Stimulated activated CD8-positive, alpha-beta memory T cell treated with anti-CD3 and anti-CD28 coated beads, Interleukin-4, amount 100 ng/mL, for 24 hours (primary cell): ENCODE measurements around the gene CCZ1.
"Not testable (repeated sequence)": the region's sequence is repeated elsewhere in the genome, so short reads cannot be mapped to it uniquely, and the experiment has no call there.

ENCODE experiments used
- DNase-seq: peaks from one replicate; pipeline ENCODE4 v3.0.0-alpha.2; 2020; ENCODE audit warnings: low read depth

CCZ1 gene

DNA sequence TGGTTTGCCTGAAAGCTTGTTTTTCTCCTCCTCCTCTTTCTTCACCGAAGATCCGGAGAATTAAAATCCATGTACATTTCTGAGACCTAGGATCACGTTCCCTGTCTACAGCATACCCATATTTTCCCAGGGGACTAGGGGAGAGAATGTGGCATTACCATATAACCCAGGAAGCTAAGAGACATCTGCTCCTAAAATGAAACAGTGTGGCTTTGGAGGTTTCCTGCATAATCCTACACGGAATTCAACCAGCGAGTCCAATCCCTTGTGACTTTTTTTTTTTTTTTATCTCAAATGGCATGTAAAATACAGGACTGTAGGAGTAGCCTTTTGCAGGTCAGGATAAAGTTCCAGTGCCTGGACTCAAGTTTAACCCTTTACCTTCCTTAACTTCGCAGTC lies 10.3 kb downstream of the CCZ1 start:
- not testable (repeated sequence) for DNase-seq

DNA sequence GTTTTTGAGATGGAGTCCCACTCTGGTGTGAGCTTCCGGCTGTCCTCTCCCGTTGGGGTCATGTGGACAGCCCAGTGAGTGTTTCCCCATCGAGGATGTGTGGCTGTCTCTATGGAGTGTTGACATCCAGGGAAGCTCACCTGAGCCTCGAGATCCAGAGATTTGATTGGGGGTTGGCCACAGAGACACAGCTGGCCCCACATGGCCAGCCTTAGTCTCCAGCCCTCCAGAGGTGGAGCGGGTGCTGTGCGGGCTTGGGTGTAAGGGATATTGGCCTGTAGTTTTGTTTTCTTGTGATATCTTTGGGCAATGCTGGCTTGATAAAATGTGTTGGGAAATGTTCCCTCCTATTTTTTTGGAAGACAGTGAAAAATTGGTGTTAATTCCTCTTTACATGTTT lies 18.0 kb downstream of the CCZ1 start:
- DNase-seq, result not testable (repeated sequence)

DNA sequence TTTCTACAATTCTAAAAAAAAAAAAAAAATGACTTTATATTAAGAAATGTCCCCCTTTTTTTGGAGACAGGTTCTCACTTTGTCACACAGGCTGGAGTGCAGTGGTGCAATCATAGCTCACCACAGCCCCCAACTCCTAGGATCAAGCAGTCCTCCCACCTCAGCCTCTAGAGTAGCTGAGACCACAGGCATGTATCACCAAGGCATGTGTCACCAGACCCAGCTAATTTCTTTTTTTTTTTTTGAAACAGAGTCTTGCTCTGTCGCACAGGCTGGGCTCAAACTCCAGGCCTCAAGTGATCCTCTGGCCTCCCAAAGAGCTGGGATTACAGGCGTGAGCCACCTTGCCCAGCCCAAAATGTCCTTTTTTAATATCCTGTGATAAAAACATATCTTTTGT lies 25.6 kb downstream of the CCZ1 start:
- not testable (repeated sequence) for DNase-seq

DNA sequence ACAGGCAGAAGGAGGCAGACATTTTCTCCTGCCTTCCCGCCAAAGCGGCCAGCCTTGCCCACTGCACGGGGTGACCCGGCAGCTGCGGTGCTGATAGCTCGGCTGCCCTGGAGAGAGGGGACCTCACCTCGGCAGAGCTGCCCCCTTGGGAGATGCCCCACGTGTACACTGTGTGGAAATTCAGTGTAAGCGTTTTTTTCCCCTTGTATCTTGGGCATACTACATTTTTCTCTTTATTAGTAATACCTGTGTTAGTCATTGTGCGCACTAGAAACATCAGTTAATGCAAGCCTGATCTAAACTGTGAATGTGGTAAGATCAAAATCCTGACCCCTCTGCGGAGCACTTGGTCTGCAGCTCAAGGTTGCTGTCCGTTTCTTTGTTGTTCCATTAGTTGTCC lies 26.1 kb downstream of the CCZ1 start:
- not testable (repeated sequence) for DNase-seq

DNA sequence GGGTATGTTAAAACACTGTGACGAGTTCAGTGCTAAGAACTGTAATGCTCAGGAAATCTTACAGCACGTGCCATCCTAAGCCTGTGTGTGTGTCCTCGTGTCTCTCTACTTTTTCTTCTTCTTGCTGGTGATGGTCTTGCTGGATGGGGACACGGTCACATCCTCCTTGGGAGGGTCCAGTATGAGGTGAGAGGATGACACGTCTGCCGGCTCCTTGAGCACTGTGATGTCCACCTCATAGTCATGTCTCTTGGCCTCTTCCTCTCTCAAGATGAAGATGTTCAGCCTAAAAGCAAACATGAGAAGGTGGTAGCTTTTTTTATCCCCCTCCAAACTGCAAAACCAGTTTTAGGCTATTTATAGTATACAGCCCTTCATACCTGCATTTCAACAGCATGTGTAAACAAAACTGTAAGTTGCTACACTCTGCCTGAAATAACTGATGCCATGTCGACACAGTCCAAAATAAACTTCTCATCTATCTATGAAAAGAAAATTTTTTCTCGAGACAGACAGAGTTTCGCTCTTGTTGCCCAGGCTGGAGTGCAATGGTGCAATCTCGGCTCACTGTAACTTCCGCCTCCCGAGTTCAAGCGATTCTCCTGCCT lies 27.8 kb downstream of the CCZ1 start:
- not testable (repeated sequence) for DNase-seq

DNA sequence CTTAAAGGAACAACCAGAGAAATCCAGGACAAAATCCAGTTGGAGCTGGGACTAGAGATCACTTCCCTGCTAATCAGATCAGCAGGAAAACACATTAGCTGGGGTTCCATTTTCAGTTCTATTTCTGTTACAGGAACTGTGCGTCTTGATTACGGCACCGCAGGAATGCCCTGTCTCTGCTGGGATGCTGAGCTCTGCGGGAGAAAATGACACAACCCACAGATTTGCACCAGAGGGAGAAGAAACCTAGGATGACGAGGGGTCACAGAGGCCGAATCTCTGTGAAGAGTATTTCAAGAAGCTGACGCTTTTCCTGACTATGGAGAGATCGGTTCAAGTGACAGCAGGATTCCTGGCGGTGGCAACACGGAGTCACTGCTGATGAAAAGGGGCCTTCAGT lies 31.8 kb downstream of the CCZ1 start:
- not testable (repeated sequence) for DNase-seq

DNA sequence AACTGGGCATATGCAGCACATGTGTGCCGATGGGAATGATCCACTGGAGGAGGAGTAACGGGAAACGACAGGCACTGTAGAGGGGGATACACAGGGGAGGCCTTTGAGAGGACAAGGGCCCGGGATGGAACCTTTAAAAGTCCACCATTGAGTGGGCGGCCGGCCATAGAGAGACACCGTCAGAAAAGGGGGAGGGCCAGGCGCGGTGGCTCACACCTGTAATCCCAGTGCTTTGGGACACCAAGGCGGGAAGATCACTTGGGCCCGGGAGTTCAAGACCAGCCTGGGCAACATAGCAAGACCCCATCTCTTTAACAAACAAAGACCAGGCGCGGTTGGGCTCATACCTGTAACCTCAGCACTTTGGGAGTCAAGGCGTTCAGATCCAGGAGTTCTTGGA lies 32.7 kb downstream of the CCZ1 start:
- DNase-seq, result not testable (repeated sequence)

DNA sequence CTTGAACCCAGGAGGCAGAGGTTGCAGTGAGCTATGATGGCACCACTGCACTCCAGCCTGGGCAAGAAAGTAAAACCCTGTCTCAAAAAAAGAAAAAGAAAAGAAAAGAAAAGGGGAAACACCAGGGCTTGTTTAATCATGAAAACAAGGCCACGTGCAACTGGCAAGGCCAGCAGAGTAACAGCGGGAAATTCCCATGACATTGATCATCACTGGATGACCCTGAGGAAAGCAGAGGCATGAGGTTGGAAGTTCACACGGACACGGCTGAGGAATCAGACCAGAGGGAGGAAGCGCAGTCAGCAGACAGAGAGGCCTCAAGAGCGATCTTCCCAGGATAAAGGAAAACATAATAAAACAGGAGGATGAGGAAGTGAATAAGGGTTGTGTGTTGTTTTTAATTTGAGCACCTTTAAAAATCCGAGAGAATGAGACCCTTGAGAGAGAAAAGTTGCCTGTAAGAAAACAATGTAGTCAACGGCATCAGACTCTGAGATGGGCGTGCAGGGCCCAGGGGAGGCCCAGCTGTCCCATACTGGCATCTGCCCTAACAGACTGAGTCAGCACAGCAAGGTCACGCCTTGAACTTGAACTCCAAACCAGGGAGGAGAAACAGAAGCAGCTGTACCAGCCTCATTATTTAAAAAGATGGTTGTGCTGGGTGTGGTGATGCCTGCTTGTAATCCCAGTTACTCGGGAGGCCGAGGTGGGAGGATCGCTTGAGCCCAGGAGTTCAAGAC lies 33.5 kb downstream of the CCZ1 start:
- not testable (repeated sequence) for DNase-seq

DNA sequence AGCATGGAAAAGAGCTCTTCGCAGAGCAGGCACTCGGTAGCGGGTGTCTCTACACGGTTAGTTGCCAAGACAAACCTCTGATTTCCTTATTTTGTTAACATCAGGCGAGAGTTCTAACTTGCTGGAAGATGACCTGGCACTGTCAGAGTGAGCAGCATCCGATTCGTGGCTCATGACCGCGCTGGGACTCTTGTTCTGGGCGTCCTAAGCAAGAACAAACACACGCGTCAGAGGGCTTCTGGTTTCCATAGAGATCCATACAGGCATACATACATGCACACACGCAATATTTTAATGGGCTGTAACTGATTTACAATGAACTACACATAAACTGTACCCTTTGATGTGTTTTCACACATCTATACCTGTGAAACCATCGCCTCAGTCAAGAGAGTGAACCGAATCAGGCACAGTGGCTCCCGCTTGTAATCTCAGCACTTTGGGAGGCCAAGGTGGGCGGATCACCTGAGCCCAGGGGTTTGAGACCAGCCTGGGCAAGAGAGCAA lies 36.5 kb downstream of the CCZ1 start:
- not testable (repeated sequence) for DNase-seq

DNA sequence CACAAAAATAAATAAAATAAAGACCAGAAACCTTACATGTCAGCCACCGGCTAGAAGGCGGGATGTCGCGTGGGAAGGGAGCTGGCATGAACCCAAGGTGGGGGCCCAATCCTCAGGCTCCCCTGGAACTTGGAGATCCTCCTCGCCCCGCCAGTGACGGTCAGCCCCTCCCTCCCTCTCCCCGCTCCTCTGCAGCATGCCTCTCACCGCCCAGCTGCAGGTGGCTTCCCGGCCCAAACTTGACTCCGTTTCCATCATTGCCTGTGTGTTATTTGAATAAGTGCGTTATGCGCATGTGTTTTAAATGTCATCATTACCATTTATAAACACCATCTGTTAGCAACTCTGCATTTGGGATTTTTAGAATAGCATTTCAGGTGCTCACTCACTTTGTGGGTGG lies 64.7 kb downstream of the CCZ1 start:
- not testable (repeated sequence) for DNase-seq

DNA sequence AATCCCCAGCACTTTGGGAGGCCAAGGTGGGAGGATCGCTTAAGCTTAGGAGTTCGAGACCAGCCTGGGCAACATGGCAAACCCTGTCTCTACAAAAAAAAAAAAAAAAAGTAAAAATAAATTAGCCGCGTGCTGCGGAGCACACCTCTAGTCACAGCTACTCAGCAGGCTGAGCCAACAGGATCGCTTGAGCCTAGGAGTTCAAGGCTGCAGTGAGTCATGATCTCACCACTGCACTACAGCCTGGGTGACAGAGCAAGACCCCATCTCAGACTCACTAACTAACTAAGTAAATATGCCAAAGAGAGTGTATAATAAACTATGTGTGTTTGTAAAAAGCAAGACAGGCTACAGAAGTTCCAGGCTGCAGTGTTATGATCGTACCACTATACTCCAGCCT lies 65.3 kb downstream of the CCZ1 start:
- not testable (repeated sequence) for DNase-seq

DNA sequence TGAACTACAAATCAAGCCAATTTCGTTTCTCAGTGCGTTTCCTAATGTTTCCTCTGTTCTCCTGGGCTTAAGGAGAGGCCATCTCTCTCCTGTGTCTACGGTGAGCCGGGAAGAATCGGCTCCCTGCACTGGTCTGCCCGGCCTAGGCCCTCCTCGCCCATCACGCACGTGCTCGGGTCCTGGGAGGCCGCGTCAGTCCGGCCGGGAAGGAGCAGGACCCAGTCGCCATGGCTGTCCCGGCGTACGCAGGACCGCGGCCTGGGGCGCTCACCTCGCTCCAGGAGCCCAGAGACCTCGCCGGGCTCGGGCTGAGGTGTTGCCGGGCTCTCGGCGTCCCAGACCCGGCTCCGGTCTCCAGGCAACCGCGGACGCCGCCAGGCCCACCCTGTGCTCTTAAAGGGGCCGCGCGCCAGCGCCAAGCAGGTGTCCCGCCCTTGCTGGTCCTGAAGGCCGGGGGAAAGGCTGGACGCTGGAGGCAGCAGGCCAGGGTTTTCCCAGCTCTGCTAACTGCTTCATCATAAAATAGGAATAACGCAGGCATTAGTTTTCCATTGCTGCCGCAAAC lies 71.9 kb downstream of the CCZ1 start, which contains the start of gene RSPH10B:
RSPH10B (minus strand) TSS at position 343 of the 565 bp plus-strand sequence. CDS start 3,573 bp downstream, outside the sequence.
- DNase-seq, result not testable (repeated sequence)

DNA sequence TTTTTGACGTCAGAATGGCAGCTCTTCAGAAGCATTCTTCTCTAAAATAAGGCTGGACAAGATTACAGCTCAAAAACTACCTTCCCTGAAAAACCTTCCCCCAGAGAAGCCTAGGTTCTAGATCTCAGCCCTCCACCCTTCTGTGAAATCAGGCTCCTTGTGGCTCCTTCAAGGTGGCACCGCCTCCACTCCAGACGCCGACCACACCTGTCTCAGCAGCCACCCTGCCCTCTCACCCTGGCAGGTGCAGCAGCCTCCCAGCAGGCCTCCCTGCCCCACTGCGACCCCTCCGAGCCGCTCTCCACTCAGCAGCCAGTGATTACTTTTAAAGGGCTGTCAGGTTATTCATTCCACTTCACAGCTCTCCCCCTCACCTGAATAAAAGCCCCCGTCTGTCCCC lies 75.0 kb downstream of the CCZ1 start:
- not testable (repeated sequence) for DNase-seq
